Renal cortex interstitium (tissue), 11 donors: ENCODE results near the gene PMPCA. TPM values are rescaled to one million over a fixed set of nuclear protein-coding genes. Genes with fewer than 3 reads are reported as not detected.

Source experiments
- DNase-seq, 11 donors: peaks; one replicate each; pipeline ENCODE4 v3.0.0-alpha.2; 2013; ENCODE audit warnings: low read depth in 9 of 11, low spot score in 4 of 11; ENCODE audit errors: extremely low read depth in 1 of 11
- polyA plus RNA-seq, 3 donors: library from polyadenylated mRNA; unstranded; fragments of 120-200 nt; gene quantifications; one replicate each; pipeline ENCODE4 v1.2.1, GENCODE V29; 2013; ENCODE audit not compliant: insufficient read length in 3 of 3

PMPCA gene
- polyA plus RNA-seq, 3 donors: 55.7 to 67.3 (median 61.1) TPM

- no peak for DNase-seq
Measured at GRCh38 chr9:136464241-136464640, 53.8 kb downstream of the PMPCA start.

- no peak for DNase-seq
Measured at GRCh38 chr9:136465500-136466154, 55.2 kb downstream of the PMPCA start.

- DNase-seq: no peak
Measured at GRCh38 chr9:136466155-136466541, 55.7 kb downstream of the PMPCA start.

GRCh38 chr9:136467766-136468165, 57.3 kb downstream of the PMPCA start:
- no peak for DNase-seq

- no peak for DNase-seq
Measured at GRCh38 chr9:136470356-136470755, 59.9 kb downstream of the PMPCA start.

- DNase-seq: no peak
Measured at GRCh38 chr9:136470792-136471469, 60.5 kb downstream of the PMPCA start.

- DNase-seq: no peak
Measured at GRCh38 chr9:136471802-136472487, 61.5 kb downstream of the PMPCA start.

- DNase-seq: no peak
Measured at GRCh38 chr9:136472640-136473353, 62.3 kb downstream of the PMPCA start.

- DNase-seq: no peak
Measured at GRCh38 chr9:136473354-136473721, 62.9 kb downstream of the PMPCA start.

Other genes starting within 250 kb of the PMPCA start
- not detected for gene LHX3, start 205.5 kb upstream of the PMPCA start, polyA plus RNA-seq
- gene QSOX2, start 164.8 kb upstream of the PMPCA start, polyA plus RNA-seq: 10 to 100 TPM; 16.6 to 19.0 (median 18.8) TPM
- gene CCDC187, start 106.6 kb upstream of the PMPCA start, polyA plus RNA-seq: 1 to 10 TPM; 1.7 to 4.5 (median 2.3) TPM
- gene GPSM1, start 83.1 kb upstream of the PMPCA start, polyA plus RNA-seq: 10 to 100 TPM; 28.2 to 48.1 (median 47.2) TPM
- 10 to 100 TPM; 10.3 to 14.7 (median 14.6) TPM for gene DNLZ, start 46.9 kb upstream of the PMPCA start, polyA plus RNA-seq
- 1 to 10 TPM; 1.3 to 3.2 (median 3.0) TPM for gene CARD9, start 37.0 kb upstream of the PMPCA start, polyA plus RNA-seq
- gene SNAPC4, start 10.5 kb upstream of the PMPCA start, polyA plus RNA-seq: 10 to 100 TPM; 10.0 to 14.8 (median 13.6) TPM
- gene ENTR1, start within 50 bp of the PMPCA start, polyA plus RNA-seq: 10 to 100 TPM; 45.3 to 60.6 (median 48.1) TPM
- 10 to 100 TPM; 11.6 to 17.0 (median 16.9) TPM for gene INPP5E, start 29.2 kb downstream of the PMPCA start, polyA plus RNA-seq
- gene SEC16A, start 72.4 kb downstream of the PMPCA start, polyA plus RNA-seq: 10 to 100 TPM; 63.2 to 66.9 (median 63.5) TPM
- gene NOTCH1, start 135.4 kb downstream of the PMPCA start, polyA plus RNA-seq: 10 to 100 TPM; 23.6 to 40.9 (median 36.2) TPM